Measurements from ENCODE around the gene SLCO2A1.

GRCh38 chr3:133962849-133963248, 66.9 kb downstream of the SLCO2A1 start:
- TF ChIP-seq POLR2A (IDR thresholded peaks at IDR 0.05), result no peak
- no peak for TF ChIP-seq CTCF (IDR thresholded peaks at IDR 0.05)
- no peak for TF ChIP-seq POLR2AphosphoS5 (IDR thresholded peaks at IDR 0.05)
- TF ChIP-seq EP300 (IDR thresholded peaks at IDR 0.05), result no peak
